DMS153 (cell line): ENCODE results near the gene C19orf33.
A peak's percentile ranks its signal among the peaks of the same experiment; 100 is the strongest.
"Not testable (repeated sequence)": the region's sequence is repeated elsewhere in the genome, so short reads cannot be mapped to it uniquely, and the experiment has no call there.

ENCODE experiments used
- DNase-seq: peaks from one replicate; lab custom pipeline; 2025; lab: John Stamatoyannopoulos, UW

C19orf33 gene

GRCh38 chr19:38303517-38304351, at the start of gene C19orf33:
Gene C19orf33, plus strand, starts transcription at chr19:38304251. Its CDS starts 11 bp downstream, at chr19:38304262.
- DNase-seq, result no peak

- DNase-seq, result no peak
These were observed 48.6 kb upstream of the C19orf33 start for GRCh38 chr19:38255383-38256014.

- DNase-seq, result not testable (repeated sequence)
These were observed 42.1 kb upstream of the C19orf33 start for GRCh38 chr19:38261942-38262341.

GRCh38 chr19:38262585-38263268, 41.3 kb upstream of the C19orf33 start:
- DNase-seq, result no peak

- DNase-seq, result peak; percentile 93
These were observed 40.2 kb upstream of the C19orf33 start for GRCh38 chr19:38263689-38264485.

- DNase-seq, result no peak
These were observed 39.4 kb upstream of the C19orf33 start, which contains the start of gene SPINT2 for GRCh38 chr19:38264486-38265212. Gene SPINT2, plus strand, starts transcription at chr19:38264573. Its CDS starts 320 bp downstream, at chr19:38264893.

GRCh38 chr19:38265213-38265861, 38.7 kb upstream of the C19orf33 start:
- no peak for DNase-seq

- no peak for DNase-seq
These were observed 38.1 kb upstream of the C19orf33 start for GRCh38 chr19:38265921-38266429.

GRCh38 chr19:38266981-38267597, 37.0 kb upstream of the C19orf33 start:
- no peak for DNase-seq

GRCh38 chr19:38267761-38268483, 36.1 kb upstream of the C19orf33 start:
- no peak for DNase-seq

GRCh38 chr19:38268539-38268938, 35.5 kb upstream of the C19orf33 start:
- DNase-seq, result no peak

GRCh38 chr19:38270587-38271167, 33.4 kb upstream of the C19orf33 start:
- no peak for DNase-seq

- DNase-seq, result no peak
These were observed 30.6 kb upstream of the C19orf33 start for GRCh38 chr19:38273499-38273898.

- DNase-seq, result no peak
These were observed 29.3 kb upstream of the C19orf33 start for GRCh38 chr19:38274739-38275138.

- DNase-seq, result no peak
These were observed 27.0 kb upstream of the C19orf33 start for GRCh38 chr19:38276942-38277517.

- no peak for DNase-seq
These were observed 26.5 kb upstream of the C19orf33 start for GRCh38 chr19:38277549-38277948.

GRCh38 chr19:38277969-38278680, 25.9 kb upstream of the C19orf33 start:
- no peak for DNase-seq

GRCh38 chr19:38278751-38279150, 25.3 kb upstream of the C19orf33 start:
- DNase-seq, result no peak
